KG1 (cell line): ENCODE measurements around the gene RASD1.

Source experiments
- DNase-seq: peaks from one replicate; lab custom pipeline; 2025; lab: John Stamatoyannopoulos, UW

The RASD1 gene

DNA sequence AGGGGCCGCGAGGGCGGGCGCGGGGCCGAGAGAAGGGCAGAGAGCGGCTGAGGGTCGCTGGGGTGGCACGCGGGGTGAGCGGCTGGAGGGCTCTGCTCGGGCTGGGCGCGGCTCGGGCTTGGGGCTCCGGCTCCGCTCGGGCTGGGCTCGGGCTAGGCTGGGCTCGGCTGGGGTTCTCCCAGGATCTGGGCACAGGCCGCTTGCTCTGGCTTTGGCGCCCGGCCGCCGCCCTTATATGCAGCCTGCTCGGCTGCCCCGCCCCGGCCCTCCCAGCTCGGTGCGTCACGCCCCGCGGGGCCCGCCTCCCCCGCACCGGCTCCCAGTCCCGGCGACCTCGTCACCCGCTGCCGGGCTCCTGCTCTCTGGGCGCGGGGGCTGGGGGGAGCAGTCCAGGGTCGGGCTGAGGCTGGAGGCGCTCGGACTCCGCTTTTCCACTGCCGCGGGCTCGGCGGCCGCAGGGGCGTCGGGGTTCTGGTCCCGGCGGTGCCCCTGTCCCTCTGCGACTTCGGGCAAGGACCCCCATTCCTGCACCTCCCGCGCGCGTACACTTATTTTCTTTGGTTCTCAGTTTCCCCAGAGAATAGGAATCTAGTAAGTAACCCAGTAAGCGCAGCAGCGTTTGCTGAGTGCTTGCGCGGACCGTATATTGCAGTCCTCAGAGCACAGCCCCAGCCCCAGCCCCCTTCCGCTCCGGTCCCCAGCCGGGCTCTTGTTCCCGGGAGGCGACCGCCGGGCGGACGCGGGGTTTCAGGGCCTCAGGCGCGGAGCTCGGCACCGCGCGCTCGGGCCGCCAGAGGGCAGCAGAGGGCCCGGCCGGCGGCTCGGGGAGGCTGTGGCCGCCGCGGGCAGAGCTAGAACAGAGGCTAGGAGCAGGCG lies at the start of gene RASD1:
RASD1 (minus strand) TSS at position 207 of the 876 bp plus-strand sequence. CDS start 214 bp downstream, outside the sequence.
- DNase-seq, result no peak

- DNase-seq, result no peak
These were observed 49.8 kb upstream of the RASD1 start for GRCh38 chr17:17545984-17546383.

GRCh38 chr17:17545031-17545820 lies 49.0 kb upstream of the RASD1 start:
- no peak for DNase-seq

- no peak for DNase-seq
These were observed 46.9 kb upstream of the RASD1 start for GRCh38 chr17:17542906-17543635.

GRCh38 chr17:17541640-17542001 lies 45.4 kb upstream of the RASD1 start:
- DNase-seq, result no peak

DNA sequence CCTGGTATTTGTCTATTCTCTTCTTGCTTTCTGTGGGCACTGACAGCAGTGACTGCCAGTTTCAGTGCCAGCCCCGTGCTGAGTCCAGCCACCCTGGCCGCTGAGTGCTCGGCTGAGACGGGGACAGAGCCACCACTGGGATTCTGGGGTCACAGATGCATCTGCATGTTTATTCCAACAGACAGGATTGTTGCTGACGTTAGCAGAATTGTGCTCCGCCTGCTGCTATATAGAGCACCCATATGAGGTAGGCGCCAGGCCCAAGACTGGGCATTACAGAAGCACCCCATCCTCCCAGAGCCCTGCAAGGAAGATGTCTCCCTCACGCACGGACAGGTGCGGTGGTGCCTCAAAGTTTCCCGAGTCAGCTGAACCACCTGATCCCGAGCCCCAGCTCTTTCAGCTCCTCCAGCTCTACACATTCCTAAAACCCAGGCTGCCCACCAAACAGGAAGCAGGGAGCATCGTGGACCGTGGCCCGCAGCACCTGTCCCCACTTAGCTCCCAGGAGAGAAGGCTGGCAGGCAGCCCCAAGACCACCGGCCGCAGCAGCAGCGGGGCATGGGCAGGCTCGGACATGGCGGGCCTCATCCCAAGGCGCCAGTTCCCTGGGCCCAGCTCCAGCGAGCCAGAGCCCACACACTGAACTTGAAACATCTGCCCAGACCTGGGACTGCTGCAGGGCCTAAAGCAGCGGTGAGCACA lies 44.9 kb upstream of the RASD1 start:
- no peak for DNase-seq

- no peak for DNase-seq
These were observed 44.2 kb upstream of the RASD1 start for GRCh38 chr17:17540278-17540906.

- DNase-seq, result no peak
These were observed 43.4 kb upstream of the RASD1 start for GRCh38 chr17:17539591-17539990.

DNA sequence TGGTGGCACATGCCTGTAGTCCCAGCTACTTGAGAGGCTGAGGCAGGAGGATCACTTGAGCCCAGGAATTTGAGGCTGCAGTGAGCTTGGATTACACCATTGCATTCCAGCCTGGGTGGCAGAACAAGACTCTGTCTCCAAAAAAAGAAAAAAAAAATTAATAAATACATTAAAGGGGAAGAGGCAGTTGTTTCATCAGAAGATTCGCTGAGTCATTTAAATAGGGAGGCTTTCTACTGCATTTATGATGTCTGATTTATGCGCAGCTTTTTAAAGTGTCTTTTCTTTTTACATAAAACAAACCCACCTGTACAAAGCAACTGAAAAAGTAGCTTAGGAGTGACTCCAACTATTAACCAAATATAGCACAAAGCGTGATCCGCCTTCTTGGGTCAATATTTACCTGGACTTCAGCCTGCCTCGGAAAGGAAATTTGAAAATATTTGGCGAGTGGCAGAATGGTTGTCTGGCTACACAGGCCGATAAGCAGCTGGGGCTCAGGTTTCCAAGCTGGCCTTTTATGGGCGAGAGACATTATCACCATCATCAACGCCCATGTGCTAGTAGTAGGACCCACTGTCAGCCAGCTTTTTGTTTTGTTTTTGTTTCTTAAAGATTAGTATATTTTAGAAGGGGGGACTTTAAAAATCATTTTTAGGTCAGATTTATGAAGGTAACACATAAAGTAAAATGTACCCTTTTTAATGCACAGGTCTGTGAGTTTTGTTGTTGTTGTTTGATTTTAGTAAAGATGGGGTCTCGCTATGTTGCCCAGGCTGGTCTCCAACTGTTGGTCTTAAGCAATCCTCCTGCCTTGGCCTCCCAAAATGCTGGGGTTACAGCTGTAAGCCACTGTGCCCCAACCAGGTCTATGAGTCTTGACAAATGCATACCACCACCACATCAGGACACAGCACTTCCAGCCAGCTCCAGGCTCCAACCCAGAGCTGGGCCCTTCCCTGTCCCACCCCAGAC lies 42.5 kb upstream of the RASD1 start:
- no peak for DNase-seq

DNA sequence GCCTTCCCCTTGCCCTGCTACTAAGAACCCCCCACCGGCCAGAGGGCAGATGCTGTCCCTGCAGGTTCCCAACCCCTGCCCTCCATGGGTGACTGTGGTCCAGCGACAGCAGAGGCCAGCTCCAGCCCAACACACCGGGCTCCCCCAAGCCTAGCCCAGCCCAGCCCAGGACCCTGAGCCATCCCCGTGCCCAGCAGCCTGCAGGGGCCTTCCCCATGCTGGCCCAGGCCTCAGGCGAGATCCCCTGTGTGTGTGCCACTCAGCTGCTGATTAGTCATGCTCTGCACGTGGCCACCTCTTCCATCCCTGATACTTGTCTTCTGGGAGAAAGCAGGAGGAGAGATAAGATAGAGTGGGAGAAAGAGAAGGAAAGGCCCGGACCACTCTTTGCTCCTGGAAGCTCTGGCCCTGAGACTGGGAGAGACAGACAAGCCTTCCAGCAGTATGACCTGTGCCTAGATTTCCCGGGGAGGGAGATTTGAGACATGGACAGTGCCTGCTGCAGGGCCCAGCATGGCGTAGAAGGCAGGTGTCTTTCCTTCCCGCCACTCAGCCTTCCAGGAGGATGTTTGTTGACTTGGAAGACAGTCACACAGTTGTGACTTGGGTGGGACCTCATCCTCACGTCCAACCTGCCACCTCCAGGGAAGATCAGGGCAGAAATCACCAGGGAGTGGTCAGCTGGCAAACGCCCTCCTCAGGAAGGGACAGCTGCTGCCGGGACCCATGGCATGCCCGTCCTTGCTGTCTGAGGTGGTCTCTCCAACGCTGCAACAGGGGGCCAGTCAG lies 41.3 kb upstream of the RASD1 start:
- no peak for DNase-seq

GRCh38 chr17:17536702-17537101 lies 40.5 kb upstream of the RASD1 start:
- no peak for DNase-seq

DNA sequence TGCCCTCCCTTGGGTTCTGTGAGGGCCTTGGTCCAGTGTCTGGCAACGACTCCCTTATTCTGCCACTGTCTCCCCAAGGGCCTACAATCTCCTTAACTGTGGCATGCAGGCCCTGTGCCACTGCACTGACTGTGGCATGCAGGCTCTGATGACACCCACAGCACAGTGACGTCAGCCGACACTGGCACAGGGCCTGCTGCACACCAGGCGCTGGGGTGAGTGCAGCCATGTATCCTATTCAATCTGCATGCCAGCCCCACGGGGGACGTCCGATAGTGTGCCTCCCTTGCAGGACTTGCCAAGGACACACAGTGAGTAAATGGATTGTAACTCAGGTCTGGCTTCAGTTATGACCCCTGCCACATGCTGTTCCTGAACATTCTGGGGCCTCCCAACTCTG lies 39.8 kb upstream of the RASD1 start:
- no peak for DNase-seq

GRCh38 chr17:17533901-17534441 lies 37.8 kb upstream of the RASD1 start:
- no peak for DNase-seq

GRCh38 chr17:17532991-17533390 lies 36.8 kb upstream of the RASD1 start:
- DNase-seq, result no peak

DNA sequence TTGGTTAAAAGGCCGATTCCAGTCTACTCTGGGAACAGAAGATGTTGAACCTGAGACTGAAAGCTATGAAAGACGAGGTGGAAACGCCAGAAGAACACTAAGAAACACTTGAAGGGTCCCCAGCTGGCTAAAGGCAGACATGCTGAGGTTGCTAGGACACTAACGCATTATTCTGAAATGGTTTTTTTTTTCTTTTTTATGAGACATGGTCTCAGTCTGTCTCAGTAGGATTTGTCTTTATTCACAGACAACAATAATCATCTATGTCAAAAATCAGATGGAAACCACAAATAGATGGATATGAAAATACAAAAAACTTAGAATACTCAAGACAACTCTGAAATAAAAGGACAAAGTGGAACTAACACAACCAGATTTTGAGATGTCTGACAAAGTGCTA lies 35.0 kb upstream of the RASD1 start:
- no peak for DNase-seq

DNA sequence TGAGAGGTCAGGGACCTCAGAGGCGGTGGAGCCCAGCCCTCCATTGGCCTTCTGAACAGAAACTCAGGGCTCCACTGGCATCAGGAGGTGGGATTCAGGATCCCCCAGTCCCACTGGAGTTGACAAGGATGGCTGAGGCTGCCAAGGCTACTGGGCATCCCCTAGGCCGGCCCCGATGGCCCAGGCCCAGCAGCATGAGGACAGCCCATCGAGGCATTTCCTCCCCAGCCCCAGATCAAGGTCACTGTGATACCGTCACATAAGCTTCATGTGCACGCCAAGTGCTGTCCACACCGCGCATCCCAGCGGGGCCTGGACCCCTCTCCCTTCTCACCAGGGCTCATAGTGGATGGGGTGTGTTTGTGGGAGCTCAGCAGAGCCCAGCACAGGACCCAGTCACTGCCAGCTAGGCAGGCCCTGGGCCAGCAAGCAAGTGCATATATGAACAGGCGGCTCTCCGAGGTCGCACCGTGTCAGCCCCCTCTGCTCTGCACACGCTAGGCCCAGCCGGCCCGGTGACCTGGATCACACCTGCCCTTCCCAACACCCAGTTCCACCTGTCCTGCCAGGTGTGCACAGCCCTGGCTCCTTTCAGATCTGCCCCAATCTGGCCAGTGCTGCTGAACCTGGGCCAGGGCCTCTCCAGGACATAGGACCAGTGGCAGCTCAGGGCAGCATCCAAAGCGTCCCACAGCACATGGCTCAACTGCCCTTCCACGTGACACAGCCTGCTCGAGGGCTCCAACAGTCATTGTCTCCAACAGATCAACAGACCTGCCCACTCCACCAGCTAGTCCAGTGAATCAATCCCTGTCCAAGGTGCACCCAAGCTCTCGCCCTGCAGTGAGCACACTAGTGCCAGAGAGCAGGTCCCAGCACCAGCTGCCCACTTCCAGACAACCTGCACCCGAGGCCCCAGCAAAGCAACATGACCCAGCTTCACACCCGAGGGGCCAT lies 32.8 kb upstream of the RASD1 start:
- no peak for DNase-seq

DNA sequence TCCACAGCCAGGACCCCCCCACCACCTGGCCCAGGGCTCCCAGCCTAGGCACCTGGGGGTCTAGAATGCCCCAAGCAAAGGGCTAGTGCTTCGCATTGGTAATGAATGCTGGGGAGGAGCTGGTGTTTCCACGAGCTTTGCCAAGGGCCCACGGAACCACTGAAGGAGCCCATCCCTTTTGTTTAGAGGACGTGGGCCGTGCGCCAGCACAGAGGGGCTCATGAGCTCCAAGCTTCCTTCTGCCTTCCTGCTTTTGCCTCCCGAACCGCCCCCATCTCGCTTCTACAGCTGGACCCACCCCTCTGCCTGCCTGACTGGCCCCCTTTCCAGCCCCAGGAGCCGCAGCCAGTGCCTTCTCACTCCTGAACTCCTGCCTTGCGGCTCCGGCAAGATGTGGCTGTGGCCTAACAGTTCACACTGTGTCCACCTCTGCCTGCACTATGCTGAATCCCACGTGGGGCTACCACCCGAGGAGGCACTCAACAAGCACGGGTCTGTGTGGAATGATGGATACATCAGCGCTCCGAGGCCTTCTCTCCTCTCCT lies 31.8 kb upstream of the RASD1 start:
- no peak for DNase-seq

DNA sequence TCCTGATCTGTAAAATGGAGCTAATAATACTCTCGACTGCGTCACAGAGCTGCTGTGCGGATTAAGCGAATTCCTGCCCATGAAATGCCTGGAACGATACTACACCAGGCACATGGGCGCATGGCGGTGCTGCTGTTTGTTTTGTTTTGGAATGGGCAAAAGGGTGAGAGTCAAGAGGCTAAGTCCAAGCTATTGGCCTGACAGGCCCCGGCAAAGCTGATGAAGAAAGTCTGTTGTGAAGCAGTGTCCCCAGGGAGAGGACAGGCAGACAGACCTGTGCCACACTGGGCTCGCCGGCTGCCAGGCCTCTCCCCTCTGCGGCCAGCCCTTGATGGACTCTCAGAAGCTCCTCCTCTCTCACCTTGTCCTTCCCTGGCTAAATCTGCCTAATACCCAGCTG lies 31.3 kb upstream of the RASD1 start:
- no peak for DNase-seq
